Dendritic cell treated with granulocyte-macrophage colony-stimulating factor and Interleukin-4, amounts not matched to agents 40 ng/mL and 50 ng/mL, for 4 days (primary cell): Measurements from ENCODE around the gene MTG1.
"Not testable (repeated sequence)": the region's sequence is repeated elsewhere in the genome, so short reads cannot be mapped to it uniquely, and the experiment has no call there.

Experiments
- H3K27ac Mint-ChIP-seq: one replicate; pipeline ENCODE4 v1.8.0; 2022; ENCODE audit warnings: mild to moderate bottlenecking, mixed read lengths
- H3K27me3 Mint-ChIP-seq: one replicate; pipeline ENCODE4 v1.8.0; 2022; ENCODE audit warnings: mild to moderate bottlenecking, mixed read lengths
- H3K36me3 Mint-ChIP-seq: one replicate; pipeline ENCODE4 v1.8.0; 2022; ENCODE audit warnings: low read depth, mixed read lengths
- H3K4me1 Mint-ChIP-seq: one replicate; pipeline ENCODE4 v1.8.0; 2022; ENCODE audit warnings: low read depth, mixed read lengths
- H3K4me3 Mint-ChIP-seq: one replicate; pipeline ENCODE4 v1.8.0; 2022; ENCODE audit warnings: mild to moderate bottlenecking, moderate library complexity, mixed read lengths
- H3K9me3 Mint-ChIP-seq: one replicate; pipeline ENCODE4 v1.8.0; 2022; ENCODE audit warnings: mixed read lengths
- intact Hi-C: fragments of 100-400 bp; cut with micrococcal nuclease; formaldehyde crosslinking; loops from one replicate; pipeline ENCODE4 v1.15.0; 2022

MTG1 gene

DNA sequence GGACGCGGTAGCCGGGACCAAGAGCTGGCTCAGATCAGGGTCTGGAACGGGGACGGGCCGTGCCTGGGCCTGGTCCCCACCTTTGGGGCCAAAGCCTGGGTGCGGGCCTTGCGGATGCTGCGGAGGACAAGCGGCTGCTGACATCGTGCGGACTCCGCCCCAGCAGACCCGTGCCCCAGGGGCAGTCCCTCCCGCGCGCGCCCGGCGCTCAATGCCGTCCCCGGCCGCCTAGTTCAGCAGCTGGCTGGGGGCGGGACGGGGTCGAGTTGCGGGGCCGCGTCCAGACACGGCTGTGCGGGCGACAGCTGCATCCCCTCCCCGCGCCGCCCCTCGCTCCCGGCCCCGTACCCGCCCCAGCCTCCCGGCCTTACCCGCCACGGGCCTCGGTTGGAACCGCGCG lies 30.1 kb downstream of the MTG1 start:
- H3K4me3 Mint-ChIP-seq, H3K9me3 Mint-ChIP-seq, intact Hi-C loops, H3K4me1 Mint-ChIP-seq, H3K27ac Mint-ChIP-seq: not testable (repeated sequence)
- peaks cover 31% of the 10 kb centered on the region for H3K27me3 Mint-ChIP-seq
- H3K36me3 Mint-ChIP-seq = peaks cover 23% of the 10 kb centered on the region

DNA sequence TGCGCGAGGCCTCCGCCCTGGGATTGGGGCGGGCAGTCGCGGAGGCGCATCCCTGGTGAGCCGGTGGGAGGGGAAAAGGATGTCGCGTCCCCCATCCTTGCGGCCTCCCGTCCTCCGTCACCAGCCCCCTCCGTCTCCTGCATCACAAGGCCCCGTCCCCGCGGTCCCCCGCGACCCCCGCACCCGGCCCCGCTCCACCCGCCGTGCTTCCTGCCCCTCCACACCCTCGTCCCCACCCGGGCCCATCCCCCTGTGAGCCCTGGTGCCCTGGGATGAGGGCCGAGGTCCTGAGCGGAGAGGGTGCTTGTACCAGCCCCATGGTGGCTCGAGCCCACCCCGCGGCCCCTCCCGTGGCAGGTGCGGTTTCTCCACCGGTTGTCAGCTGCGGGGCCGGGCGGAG lies 30.6 kb downstream of the MTG1 start, which contains the start of gene SPRN:
TSS of gene SPRN (minus strand) at position 25 of the 400 bp plus-strand sequence. CDS start 944 bp downstream, outside the sequence.
- not testable (repeated sequence) for H3K9me3 Mint-ChIP-seq, H3K4me3 Mint-ChIP-seq

DNA sequence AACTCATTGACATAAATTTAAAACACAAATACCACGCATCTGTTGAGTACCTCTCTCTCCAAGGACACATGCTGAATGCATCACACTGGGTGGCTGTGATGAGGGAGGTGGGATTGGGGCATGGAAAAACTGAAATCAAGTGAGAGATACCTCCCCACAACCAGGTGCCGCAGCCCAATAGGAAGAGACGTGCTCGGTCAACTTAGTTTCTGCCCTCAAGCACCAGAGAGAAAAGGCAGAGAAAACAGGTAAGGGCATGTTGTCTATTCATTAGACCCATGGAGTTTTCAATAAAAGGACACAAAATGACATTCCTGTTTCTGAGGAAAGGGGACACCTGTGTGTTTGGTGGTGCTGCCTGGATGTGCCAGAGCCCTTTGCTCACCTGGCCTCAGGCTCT lies 35.6 kb downstream of the MTG1 start:
- not testable (repeated sequence) for H3K4me1 Mint-ChIP-seq, H3K36me3 Mint-ChIP-seq

More for the DNA sequence above, 30.6 kb downstream of the MTG1 start, which contains the start of gene SPRN:
- intact Hi-C loops, H3K4me1 Mint-ChIP-seq, H3K27ac Mint-ChIP-seq: not testable (repeated sequence)
- Mint-ChIP-seq H3K36me3 (peaks cover 18% of the 10 kb centered on the region), H3K27me3 (peaks cover 35% of the 10 kb centered on the region)

DNA sequence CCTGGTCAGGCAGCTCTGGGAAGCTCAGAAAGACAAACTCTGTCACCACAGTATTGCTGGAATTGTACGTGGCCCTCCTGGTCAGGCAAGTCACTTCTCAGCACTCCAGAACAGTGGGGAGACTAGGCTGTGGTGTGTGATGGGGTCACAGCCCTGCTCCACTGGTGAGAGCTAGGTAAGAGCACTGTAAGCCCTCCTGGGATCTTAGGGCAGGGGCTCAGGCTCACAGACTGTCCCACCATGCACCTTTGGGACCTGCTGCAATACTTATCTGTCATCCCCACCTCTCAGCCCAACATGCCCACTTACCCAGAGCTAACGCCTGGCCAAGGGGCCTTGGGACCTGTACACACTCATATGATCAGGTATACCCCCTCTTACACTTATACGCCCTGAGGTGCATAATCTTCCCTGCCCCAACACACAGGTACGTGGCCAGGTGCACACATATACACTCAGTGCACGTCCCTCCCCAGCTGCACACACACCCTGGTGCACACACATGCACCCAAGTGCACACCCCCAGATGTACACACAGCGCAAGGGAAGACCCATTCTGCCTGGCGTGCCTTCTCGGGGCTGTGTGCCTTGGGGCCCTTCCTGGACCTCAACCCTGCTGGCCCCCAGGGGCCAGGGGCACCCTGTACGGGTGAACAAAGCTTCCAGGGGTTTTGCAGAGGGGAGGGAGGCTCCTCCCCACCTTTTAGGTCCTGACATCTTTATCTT lies 38.1 kb downstream of the MTG1 start:
- peaks cover 15% of the 10 kb centered on the region for H3K27me3 Mint-ChIP-seq
- H3K4me1 Mint-ChIP-seq, H3K36me3 Mint-ChIP-seq: not testable (repeated sequence)

More for the DNA sequence above, 35.6 kb downstream of the MTG1 start:
- intact Hi-C loops, H3K27ac Mint-ChIP-seq, H3K9me3 Mint-ChIP-seq, H3K27me3 Mint-ChIP-seq, H3K4me3 Mint-ChIP-seq: not testable (repeated sequence)

DNA sequence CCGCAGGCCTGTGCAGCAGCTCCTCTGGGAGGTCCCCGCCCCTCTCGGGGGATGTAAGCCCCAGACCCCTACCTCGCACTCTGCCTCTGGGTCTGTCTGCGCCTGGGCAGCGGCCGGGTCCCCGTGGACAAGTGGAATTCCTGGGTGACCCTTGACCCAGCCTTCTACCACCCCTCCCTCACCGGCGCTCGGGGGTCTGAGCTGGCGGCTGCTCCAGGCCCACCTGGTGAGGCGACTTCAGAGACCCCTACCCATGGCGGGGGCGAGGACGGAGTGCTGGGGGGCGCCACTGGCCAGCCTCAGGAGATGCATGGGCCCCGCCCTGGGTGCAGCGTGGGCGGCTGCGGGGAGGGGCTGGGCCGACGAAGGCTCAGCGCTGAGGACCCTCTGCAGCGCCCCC lies 38.8 kb downstream of the MTG1 start:
- H3K27ac Mint-ChIP-seq, H3K36me3 Mint-ChIP-seq, intact Hi-C loops, H3K9me3 Mint-ChIP-seq, H3K4me1 Mint-ChIP-seq, H3K4me3 Mint-ChIP-seq: not testable (repeated sequence)
- peaks cover 17% of the 10 kb centered on the region for H3K27me3 Mint-ChIP-seq

More for the DNA sequence above, 38.1 kb downstream of the MTG1 start:
- intact Hi-C loops, H3K9me3 Mint-ChIP-seq, H3K4me3 Mint-ChIP-seq, H3K27ac Mint-ChIP-seq: not testable (repeated sequence)

DNA sequence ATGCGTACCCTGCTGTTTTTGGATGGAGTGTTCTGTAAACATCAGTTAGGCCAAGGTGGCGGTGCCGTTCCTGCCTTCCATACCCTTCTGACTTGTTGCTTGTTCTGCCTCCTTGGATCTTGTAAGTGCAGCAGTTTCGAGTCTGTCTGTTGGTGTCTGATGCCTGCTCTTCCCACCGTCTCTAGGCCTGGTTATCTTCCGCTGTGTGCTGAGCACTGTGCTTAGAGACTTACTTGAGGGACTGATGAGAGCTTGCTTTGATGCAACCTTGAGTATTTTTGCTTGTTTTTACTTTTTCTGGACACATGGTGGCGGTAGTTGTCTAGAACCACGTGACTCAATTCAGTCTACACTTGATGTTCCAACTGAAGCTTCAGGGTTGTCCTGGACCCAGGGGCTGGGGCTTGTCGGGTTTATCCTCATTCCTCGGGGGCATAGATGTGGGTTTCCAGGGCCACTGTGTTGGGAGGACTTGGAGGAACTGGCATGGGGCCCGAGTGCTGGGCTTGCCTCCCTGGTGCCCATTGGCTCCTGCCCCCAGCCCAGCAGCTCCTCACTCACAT lies 44.8 kb downstream of the MTG1 start:
- Mint-ChIP-seq H3K4me1 (peaks cover 11% of the 10 kb centered on the region), H3K27ac (no peak overlapping the region), H3K9me3 (no peaks in the 10 kb centered on the region), H3K4me3 (no peak overlapping the region), H3K36me3 (no peaks in the 10 kb centered on the region), H3K27me3 (peaks cover 12% of the 10 kb centered on the region)
- intact Hi-C loops = no loop called here

DNA sequence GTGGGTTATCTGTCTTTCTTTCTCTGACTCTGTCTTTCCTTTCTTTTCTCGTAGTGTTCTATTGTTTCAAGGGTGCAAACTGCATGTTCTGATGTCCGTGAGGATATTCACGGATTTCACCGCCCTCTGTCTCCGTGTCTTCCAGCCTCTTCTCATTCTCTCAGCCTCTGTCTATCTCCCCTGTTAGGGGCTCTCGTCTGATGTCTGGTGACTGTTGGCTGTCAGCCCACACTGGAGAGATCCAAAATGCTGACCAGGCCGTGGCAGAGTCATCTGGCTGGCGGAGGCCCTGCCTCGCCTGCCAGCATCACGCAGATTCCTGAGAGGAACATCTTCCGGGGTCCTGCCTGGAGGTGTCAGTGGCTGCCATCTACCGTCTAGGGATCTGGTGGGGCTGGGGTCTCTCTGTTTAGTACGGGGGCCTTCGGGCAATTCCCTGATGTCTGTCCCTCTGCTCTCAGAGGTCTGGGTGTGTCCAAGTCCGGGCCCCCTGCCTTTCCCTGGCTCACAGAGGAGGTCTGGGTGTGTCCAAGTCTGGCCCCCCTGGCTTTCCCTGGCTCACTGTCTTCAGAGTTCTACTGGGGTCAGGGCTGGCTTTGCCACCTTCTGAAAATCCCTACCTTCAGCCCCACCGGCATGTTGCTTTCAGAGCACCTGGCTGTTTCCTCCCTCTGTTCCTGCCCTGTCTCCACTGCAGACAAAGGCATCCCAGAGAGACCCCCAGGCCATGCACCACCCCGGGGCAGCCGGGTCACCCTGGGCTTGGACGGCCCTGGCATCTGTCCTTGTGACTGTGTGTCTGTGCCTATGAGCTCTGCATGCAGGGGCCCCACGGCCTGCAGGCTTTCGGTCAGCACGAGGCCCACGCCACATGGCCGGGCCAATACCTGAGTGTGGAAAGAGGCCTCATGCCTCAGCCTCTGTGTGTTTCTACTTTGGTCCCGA lies 45.8 kb downstream of the MTG1 start:
- Mint-ChIP-seq H3K27ac (no peak overlapping the region), H3K4me3 (no peak overlapping the region), H3K27me3 (peaks cover 11% of the 10 kb centered on the region), H3K9me3 (peaks cover 2% of the 10 kb centered on the region), H3K36me3 (no peaks in the 10 kb centered on the region), H3K4me1 (peaks cover 11% of the 10 kb centered on the region)
- intact Hi-C loops = loop anchor here (5.0 kb wide), 1 partner anchor 133 kb away; no protein-coding TSS in a partner anchor

DNA sequence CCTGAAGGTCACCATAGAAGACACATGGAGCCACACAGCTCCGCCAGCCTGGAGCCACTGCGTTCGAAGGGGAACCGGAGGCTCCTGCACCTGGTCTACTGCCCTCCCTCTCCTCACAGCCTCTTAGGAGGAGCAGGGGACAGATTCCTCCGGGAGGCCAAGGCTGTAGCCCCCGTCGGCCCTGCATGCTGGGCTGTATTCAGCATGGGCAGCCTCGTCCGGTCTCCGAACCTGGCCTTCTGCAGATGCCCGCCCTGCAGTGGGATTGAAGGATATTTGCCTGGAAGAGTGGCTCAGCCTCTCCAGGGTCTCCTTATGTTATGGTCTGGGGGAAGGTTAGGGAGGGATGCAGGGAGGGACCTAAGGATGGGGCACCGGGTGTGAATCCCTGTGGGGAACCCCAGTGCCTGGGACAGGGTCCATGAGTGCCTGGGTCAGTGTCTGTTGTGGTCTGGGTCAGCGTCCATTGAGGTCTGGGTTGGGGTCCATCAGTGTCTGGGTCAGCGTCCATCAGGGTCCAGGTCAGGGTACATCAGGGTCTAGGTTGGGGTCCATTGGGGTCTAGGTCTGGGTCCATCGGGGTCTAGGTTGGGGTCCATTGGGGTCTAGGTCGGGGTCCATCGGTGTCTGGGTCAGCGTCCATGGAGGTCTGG lies 46.8 kb downstream of the MTG1 start:
- Mint-ChIP-seq H3K36me3 (no peaks in the 10 kb centered on the region), H3K27me3 (peaks cover 16% of the 10 kb centered on the region), H3K4me1 (peaks cover 11% of the 10 kb centered on the region), H3K27ac (no peak overlapping the region), H3K4me3 (no peak overlapping the region), H3K9me3 (peaks cover 11% of the 10 kb centered on the region)
- intact Hi-C loops = loop anchor here (5.0 kb wide), 1 partner anchor 132 kb away; no protein-coding TSS in a partner anchor

DNA sequence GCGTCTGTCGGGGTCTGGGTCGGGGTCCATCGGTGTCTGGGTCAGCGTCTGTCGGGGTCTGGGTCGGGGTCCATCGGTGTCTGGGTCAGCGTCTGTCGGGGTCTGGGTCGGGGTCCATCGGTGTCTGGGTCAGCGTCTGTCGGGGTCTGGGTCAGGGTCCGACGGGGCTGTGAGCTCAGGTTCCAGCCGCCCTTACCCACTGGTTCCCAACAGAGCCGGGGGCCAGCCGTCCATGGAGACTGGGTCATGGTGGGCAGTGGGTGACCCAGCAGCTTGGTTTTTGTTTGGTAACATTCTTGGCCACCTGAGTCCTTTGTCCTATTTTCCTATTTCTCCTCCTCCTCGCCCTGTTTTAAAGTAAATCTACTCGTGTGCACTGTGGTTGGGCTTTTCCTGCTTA lies 47.4 kb downstream of the MTG1 start:
- H3K4me3 Mint-ChIP-seq, H3K36me3 Mint-ChIP-seq, H3K27ac Mint-ChIP-seq: not testable (repeated sequence)
- Mint-ChIP-seq H3K9me3 (peaks cover 15% of the 10 kb centered on the region), H3K4me1 (peaks cover 11% of the 10 kb centered on the region), H3K27me3 (peaks cover 14% of the 10 kb centered on the region)
- intact Hi-C loops = loop anchor here (5.0 kb wide), 1 partner anchor 131 kb away; no protein-coding TSS in a partner anchor

DNA sequence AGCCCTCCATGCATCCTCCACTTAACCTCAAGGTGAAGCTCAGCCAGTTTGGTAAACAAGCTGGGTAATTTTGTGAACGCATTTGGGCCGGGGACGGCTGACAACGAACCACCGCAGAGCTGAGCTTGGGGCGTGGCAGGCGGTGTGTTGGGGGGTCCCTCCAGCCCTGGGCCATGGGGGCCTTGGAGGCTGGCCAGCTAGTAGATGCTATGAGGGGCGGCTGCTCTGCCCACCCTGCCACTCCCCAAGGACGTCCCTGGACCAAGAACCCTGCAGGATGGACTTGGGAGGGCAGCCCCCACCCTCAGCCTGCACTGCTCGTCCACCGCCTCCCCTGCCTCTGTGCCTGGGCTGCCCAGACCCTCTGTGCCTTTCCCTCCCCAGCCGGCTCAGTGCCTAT lies 47.8 kb downstream of the MTG1 start:
- Mint-ChIP-seq H3K27ac (no peak overlapping the region), H3K4me1 (peaks cover 11% of the 10 kb centered on the region), H3K36me3 (no peaks in the 10 kb centered on the region), H3K9me3 (peaks cover 19% of the 10 kb centered on the region), H3K4me3 (no peak overlapping the region), H3K27me3 (peaks cover 15% of the 10 kb centered on the region)
- intact Hi-C loops = loop anchor here (5.0 kb wide), 1 partner anchor 131 kb away; no protein-coding TSS in a partner anchor

DNA sequence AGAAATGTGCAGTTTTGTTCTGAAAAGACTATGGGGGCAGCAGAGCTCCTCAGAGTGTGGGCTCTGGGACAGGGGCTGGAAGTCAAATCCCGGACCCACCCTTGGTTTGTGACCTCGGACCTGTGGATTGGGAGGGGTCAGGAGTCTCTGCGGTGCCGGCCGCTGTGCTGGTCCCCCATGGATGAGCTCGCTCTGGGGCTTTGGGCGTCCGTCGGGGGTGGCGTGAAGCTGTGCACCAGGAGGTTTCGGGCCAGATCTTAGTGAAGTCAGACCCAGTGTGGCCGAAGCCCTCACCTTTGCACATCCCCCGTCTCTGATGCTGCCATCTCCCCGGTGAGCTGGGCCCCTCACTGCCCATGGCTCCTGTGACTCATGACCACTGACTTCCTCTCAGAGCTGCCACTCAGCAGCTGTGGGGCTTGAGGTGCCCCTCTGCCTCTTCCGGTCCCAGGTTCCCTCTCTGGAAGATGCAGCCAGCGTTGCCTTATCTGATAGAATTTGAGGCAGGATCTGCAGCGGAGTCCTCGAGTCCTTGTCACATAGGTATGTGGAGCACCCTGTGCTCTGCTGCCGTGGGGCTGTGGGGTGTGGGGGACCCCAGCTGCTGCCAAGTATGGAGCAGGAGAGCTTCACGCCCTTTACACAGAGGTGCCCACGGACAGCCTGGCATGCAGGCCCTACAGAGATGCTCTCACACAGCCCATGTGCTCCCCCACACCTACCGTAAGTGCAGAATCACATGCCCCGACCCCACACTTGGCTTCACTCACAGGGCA lies 48.4 kb downstream of the MTG1 start:
- Mint-ChIP-seq H3K4me3 (no peak overlapping the region), H3K4me1 (peaks cover 11% of the 10 kb centered on the region), H3K9me3 (peaks cover 25% of the 10 kb centered on the region), H3K27ac (no peak overlapping the region), H3K36me3 (no peaks in the 10 kb centered on the region), H3K27me3 (peaks cover 15% of the 10 kb centered on the region)
- intact Hi-C loops = loop anchor here (5.0 kb wide), 1 partner anchor 130 kb away; no protein-coding TSS in a partner anchor

DNA sequence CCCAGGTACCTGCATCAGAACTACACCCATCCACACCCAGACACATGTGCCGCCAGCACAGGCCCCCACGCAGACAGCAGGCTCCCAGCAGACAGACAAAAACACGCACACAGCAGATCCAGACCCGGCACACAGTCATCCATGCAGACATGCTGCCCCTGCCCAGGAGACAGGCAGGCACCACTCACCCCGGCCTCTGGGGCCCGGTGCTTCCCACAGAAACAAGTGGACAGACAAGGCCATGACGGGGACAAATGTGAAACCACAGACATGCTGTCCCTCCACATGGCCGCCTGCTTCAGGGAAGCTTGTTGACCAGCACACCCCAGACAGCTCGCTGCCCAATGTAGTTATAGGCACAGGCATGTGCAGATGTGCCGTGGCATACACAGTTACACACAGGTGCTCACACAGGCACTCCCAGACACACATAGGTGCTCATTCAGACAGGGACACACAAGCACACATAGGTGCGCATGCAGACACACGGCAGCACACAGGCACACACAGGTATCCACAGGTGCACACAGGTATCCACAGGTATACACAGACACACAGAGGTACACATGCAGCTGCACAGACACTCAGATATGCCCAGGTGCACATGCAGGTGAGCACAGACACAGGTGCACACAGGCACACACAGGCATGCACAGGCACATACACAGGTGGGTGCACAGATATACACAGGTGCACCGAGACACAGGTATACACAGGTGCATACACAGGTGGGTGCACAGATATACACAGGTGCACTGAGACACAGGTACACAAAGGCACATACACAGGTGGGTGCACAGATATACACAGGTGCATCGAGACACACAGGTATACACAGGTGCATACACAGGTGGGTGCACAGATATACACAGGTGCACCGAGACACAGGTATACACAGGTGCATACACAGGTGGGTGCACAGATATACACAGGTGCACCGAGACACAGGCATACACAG lies 49.3 kb downstream of the MTG1 start:
- Mint-ChIP-seq H3K9me3 (peaks cover 34% of the 10 kb centered on the region), H3K36me3 (no peaks in the 10 kb centered on the region), H3K4me3 (no peak overlapping the region), H3K27me3 (peaks cover 15% of the 10 kb centered on the region), H3K4me1 (peaks cover 11% of the 10 kb centered on the region), H3K27ac (no peak overlapping the region)
- intact Hi-C loops = loop anchor here (5.0 kb wide), 1 partner anchor 129 kb away; no protein-coding TSS in a partner anchor
